K562 (cell line): Measurements from ENCODE around the gene LRRC8E. TPM values are rescaled to one million over a fixed set of nuclear protein-coding genes. Genes with fewer than 3 reads are reported as not detected.
A peak's percentile ranks its signal among the peaks of the same experiment; 100 is the strongest.

Experiments used
- CBX1 ChIP-seq: sonication (generic); IDR thresholded peaks from 2 replicates; pipeline ENCODE4 v1.6.1; 2016; ENCODE audit warnings: antibody characterized with exemption, low read depth, mild to moderate bottlenecking
- CGGBP1 ChIP-seq: fragments of 250-450 bp; sonication (Bioruptor Pico); IDR thresholded peaks from 2 replicates; pipeline ENCODE4 v1.9.0; 2021; ENCODE audit warnings: mild to moderate bottlenecking
- E4F1 ChIP-seq: fragments of 250-450 bp; sonication (Bioruptor Pico); IDR thresholded peaks from 2 replicates; pipeline ENCODE4 v1.5.0; 2021; ENCODE audit warnings: mild to moderate bottlenecking, borderline replicate concordance
- FIP1L1 ChIP-seq: fragments of 200-400 bp; formaldehyde crosslinking; IDR thresholded peaks from 2 replicates; pipeline ENCODE4 v1.6.1; 2018; ENCODE audit warnings: mild to moderate bottlenecking, low read depth, low read length; ENCODE audit not compliant: poor library complexity, severe bottlenecking
- GTF2A2 ChIP-seq: IDR thresholded peaks from 2 replicates; pipeline ENCODE4 v1.6.1; 2016; ENCODE audit warnings: mild to moderate bottlenecking, missing genetic modification characterization, missing compliant biosample characterization
- HMG20B ChIP-seq: fragments of 250-450 bp; sonication (Bioruptor Pico); IDR thresholded peaks from 2 replicates; pipeline ENCODE4 v1.5.0; 2021; ENCODE audit warnings: mild to moderate bottlenecking
- RNF2 ChIP-seq: sonication (generic); IDR thresholded peaks from 2 replicates; pipeline ENCODE4 v1.6.1; 2016
- SMAD4 ChIP-seq: fragments of 250-450 bp; sonication (Bioruptor Pico); conservative IDR thresholded peaks from 2 replicates; pipeline ENCODE4 v1.8.0; 2021; ENCODE audit warnings: inconsistent platforms, mild to moderate bottlenecking, moderate library complexity
- SRF ChIP-seq, 2 experiments: fragments of 250-450, 450-650 bp in 1 of 2; sonication (Bioruptor Pico) in 1 of 2; sonication (generic) in 1 of 2; formaldehyde crosslinking; IDR thresholded peaks; 2 replicates each; pipeline versions ENCODE4 v1.5.0 to v1.5.1; 2020 to 2022; ENCODE audit warnings: mild to moderate bottlenecking in 1 of 2, missing genetic modification reagents in 1 of 2
- TAF7 ChIP-seq: fragments of 450-650 bp; IDR thresholded peaks from 2 replicates; pipeline ENCODE4 v1.6.1; 2016; ENCODE audit warnings: missing genetic modification characterization, missing compliant biosample characterization
- TAL1 ChIP-seq: fragments of 450-650 bp; IDR thresholded peaks from 2 replicates; pipeline ENCODE4 v1.6.1; 2016; ENCODE audit warnings: mild to moderate bottlenecking
- TGIF2 ChIP-seq: sonication (generic); formaldehyde crosslinking; IDR thresholded peaks from 2 replicates; pipeline ENCODE4 v1.8.1; 2022; ENCODE audit warnings: mild to moderate bottlenecking, missing genetic modification reagents, moderate library complexity
- THRA ChIP-seq: fragments of 450-650 bp; IDR thresholded peaks from 2 replicates; pipeline ENCODE4 v1.6.1; 2017; ENCODE audit warnings: mild to moderate bottlenecking, moderate library complexity
- ZMIZ1 ChIP-seq, 2 experiments: fragments of 150-350 bp in 1 of 2; IDR thresholded peaks; 2 replicates each; pipeline ENCODE4 v1.6.1; 2012 to 2016; ENCODE audit warnings: low read depth in 2 of 2, low read length in 2 of 2, mild to moderate bottlenecking in 1 of 2, moderate library complexity in 1 of 2
- ZNF280B ChIP-seq: fragments of 250-450 bp; sonication (Bioruptor Pico); IDR thresholded peaks from 2 replicates; pipeline ENCODE4 v1.5.1; 2021; ENCODE audit warnings: mild to moderate bottlenecking
- ZNF431 ChIP-seq: sonication (generic); formaldehyde crosslinking; IDR thresholded peaks from 2 replicates; pipeline ENCODE4 v1.8.0; 2022; ENCODE audit warnings: mild to moderate bottlenecking, missing genetic modification reagents
- ZNF551 ChIP-seq: fragments of 250-450 bp; sonication (Bioruptor Pico); IDR thresholded peaks from 2 replicates; pipeline ENCODE4 v1.5.0; 2021; ENCODE audit warnings: mild to moderate bottlenecking, moderate library complexity
- polyA plus RNA-seq, 8 experiments: library from polyadenylated mRNA; depleted of rRNA in 4 of 8; stranded (reverse) in 5 of 8; unstranded in 3 of 8; fragments of >200 nt; fragmentation: Nextera tagmentation in 2 of 8; fragmentation: Illumina TruSeq in 1 of 8; extraction: Ambion mirVana in 2 of 8; extraction: Trizol in 1 of 8; gene quantifications; 2 replicates each; pipeline versions ENCODE4 v1.2.1 to v1.2.3, GENCODE V29; 2011 to 2014; ENCODE audit warnings: inconsistent platforms in 1 of 8, missing spikeins in 1 of 8
- total RNA-seq, 7 experiments: library from RNA; depleted of rRNA in 6 of 7; stranded (reverse); fragments of >200 nt in 6 of 7; fragmentation: Illumina TruSeq in 2 of 7; extraction: Trizol in 2 of 7; gene quantifications; 2 replicates each; pipeline versions ENCODE4 v1.2.1 to v1.2.3, GENCODE V29; 2011 to 2021; ENCODE audit warnings: low replicate concordance in 1 of 7

The LRRC8E gene
- total and polyA plus RNA-seq, 9 of the 15 experiments (the other 6 are each of a cell fraction or from before 2014, with no cell fraction given) = 0.08 to 5.7 (median 3.5) TPM; not detected in 1

- TF ChIP-seq ZMIZ1 (IDR thresholded peaks at IDR 0.05; ENCODE audit: low read depth in 2 of 2, low read length in 2 of 2) (no peak), HMG20B (CRISPR knock-in tag) (no peak), ZNF280B (no peak), GTF2A2 (tag) (no peak), ZNF551 (CRISPR knock-in tag) (no peak), CGGBP1 (peak; percentile 74; the same call in 1 of the 2 replicates), THRA (no peak), ZNF431 (CRISPR knock-in tag) (peak; percentile 53), TAL1 (no peak), E4F1 (no peak), RNF2 (0 out of 2 replicates have a peak, but pooled peaks have one; percentile 24), FIP1L1 (peak; percentile 75), CBX1 (peak; percentile 84), SRF (CRISPR knock-in tag; IDR thresholded peaks at IDR 0.05) (peak in 1 of 2 experiments; percentile 51; a peak in 1 of 4 replicates), SMAD4 (CRISPR knock-in tag) (no peak; the same call in 1 of the 2 replicates), TAF7 (tag) (peak; percentile 88), TGIF2 (CRISPR knock-in tag) (no peak)
Measured at GRCh38 chr19:7943444-7944176, 55.3 kb downstream of the LRRC8E start, which contains the start of gene TIMM44 (continued).
